Measurements from ENCODE around the gene PCSK7.

DNA sequence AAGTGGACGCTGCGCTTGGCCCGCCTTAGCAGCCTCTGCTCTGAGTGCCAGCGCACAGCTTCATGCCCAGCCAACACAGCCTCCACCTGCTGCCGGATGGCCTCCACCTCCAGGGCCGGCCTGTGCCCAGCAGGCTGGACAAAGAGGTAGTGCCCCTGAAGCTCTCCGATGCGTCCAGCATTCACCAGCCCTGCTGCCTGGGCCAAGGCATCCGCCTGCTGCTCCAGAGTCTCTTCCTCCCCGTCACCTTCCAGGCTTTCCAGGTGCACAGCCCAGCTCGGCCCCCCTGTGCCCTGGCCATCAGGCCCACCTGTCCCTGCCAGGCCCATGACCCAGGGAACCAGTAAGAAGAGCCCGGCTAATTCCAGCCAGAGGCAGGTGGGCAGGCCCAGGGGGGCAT is 2.5 kb downstream of the PCSK7 start:
- TF ChIP-seq RAD21 (IDR thresholded peaks at IDR 0.05; ENCODE audit: low read depth) (no peak), CEBPB (IDR thresholded peaks at IDR 0.05; ENCODE audit: low read depth) (no peak), EZH2 (IDR thresholded peaks at IDR 0.05) (no peak), POLR2A (IDR thresholded peaks at IDR 0.05; ENCODE audit: borderline replicate concordance, extremely low read depth, insufficient read depth, insufficient read length) (no peak), EZH2phosphoT487 (IDR thresholded peaks at IDR 0.05; ENCODE audit: borderline replicate concordance) (no peak), POLR2AphosphoS5 (IDR thresholded peaks at IDR 0.05; ENCODE audit: low read depth, low read length) (no peak), SP1 (IDR thresholded peaks at IDR 0.05; ENCODE audit: low read depth) (no peak), SRF (IDR thresholded peaks at IDR 0.05; ENCODE audit: low read depth) (no peak), SIN3A (IDR thresholded peaks at IDR 0.05; ENCODE audit: low read depth) (no peak), YY1 (IDR thresholded peaks at IDR 0.05; ENCODE audit: extremely low read depth, insufficient replicate concordance, low read depth, low read length) (no peak)
- TF ChIP-seq, protein P1, sequence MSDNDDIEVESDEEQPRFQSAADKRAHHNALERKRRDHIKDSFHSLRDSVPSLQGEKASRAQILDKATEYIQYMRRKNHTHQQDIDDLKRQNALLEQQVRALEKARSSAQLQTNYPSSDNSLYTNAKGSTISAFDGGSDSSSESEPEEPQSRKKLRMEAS (IDR thresholded peaks at IDR 0.05): no peak
- TF ChIP-seq, protein P2, sequence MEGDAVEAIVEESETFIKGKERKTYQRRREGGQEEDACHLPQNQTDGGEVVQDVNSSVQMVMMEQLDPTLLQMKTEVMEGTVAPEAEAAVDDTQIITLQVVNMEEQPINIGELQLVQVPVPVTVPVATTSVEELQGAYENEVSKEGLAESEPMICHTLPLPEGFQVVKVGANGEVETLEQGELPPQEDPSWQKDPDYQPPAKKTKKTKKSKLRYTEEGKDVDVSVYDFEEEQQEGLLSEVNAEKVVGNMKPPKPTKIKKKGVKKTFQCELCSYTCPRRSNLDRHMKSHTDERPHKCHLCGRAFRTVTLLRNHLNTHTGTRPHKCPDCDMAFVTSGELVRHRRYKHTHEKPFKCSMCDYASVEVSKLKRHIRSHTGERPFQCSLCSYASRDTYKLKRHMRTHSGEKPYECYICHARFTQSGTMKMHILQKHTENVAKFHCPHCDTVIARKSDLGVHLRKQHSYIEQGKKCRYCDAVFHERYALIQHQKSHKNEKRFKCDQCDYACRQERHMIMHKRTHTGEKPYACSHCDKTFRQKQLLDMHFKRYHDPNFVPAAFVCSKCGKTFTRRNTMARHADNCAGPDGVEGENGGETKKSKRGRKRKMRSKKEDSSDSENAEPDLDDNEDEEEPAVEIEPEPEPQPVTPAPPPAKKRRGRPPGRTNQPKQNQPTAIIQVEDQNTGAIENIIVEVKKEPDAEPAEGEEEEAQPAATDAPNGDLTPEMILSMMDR (IDR thresholded peaks at IDR 0.05 in 2 of 3, conservative IDR thresholded peaks at IDR 0.05 in 1 of 3; ENCODE audit: borderline replicate concordance in 1 of 3, insufficient read depth in 1 of 3, low read depth in 2 of 3, low read length in 2 of 3): no peak
- TF ChIP-seq, protein P3, sequence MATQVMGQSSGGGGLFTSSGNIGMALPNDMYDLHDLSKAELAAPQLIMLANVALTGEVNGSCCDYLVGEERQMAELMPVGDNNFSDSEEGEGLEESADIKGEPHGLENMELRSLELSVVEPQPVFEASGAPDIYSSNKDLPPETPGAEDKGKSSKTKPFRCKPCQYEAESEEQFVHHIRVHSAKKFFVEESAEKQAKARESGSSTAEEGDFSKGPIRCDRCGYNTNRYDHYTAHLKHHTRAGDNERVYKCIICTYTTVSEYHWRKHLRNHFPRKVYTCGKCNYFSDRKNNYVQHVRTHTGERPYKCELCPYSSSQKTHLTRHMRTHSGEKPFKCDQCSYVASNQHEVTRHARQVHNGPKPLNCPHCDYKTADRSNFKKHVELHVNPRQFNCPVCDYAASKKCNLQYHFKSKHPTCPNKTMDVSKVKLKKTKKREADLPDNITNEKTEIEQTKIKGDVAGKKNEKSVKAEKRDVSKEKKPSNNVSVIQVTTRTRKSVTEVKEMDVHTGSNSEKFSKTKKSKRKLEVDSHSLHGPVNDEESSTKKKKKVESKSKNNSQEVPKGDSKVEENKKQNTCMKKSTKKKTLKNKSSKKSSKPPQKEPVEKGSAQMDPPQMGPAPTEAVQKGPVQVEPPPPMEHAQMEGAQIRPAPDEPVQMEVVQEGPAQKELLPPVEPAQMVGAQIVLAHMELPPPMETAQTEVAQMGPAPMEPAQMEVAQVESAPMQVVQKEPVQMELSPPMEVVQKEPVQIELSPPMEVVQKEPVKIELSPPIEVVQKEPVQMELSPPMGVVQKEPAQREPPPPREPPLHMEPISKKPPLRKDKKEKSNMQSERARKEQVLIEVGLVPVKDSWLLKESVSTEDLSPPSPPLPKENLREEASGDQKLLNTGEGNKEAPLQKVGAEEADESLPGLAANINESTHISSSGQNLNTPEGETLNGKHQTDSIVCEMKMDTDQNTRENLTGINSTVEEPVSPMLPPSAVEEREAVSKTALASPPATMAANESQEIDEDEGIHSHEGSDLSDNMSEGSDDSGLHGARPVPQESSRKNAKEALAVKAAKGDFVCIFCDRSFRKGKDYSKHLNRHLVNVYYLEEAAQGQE (IDR thresholded peaks at IDR 0.05; ENCODE audit: low read depth): no peak
